GM18873 (cell line): ENCODE measurements around the gene MBTD1.
"Not testable (repeated sequence)": the region's sequence is repeated elsewhere in the genome, so short reads cannot be mapped to it uniquely, and the experiment has no call there.

ENCODE experiments used
- ATAC-seq: cut with Tn5 transposase; IDR thresholded peaks from one replicate; pipeline ENCODE4 v1.9.1; 2021; ENCODE audit warnings: mild to moderate bottlenecking, moderate library complexity, moderate number of reproducible peaks; ENCODE audit not compliant: unreplicated experiment, low FRiP score

The MBTD1 gene

DNA sequence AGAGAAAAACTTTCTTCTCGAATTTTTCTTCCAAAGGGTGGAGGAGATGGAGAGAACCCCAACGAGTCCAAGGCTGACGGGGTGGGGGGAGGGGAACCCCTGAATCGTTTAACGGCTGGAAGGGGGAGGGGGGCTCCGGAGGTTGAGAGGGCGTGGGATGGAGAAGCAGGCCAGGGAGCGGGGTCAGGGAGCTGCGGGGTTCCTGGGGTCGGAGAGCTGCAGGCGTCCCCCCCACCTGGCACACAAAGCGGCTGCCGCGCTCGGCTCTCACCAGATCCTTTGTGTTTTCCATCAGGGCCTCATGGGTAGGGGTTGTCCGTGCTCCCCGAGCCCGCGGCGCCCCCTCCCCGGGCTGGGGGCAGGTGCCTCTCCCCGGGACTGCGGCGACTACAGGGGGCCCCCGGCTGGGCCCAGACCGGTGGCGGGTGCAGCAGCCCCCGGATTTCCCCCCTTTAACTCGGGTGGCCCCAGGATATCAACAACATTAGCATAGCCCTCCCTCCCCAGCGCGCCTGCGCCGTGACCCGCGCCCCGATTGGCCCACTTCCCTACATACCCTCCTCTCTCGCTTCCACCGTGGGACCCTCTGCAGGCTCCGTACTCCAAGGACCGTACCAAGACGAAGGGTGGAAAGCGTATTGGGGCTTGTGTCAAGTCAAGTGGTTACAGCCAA lies at the start of gene MBTD1:
Gene MBTD1, minus strand, starts transcription at position 486 of the 673 bp plus-strand sequence. CDS start 34,888 bp downstream, outside the sequence.
- ATAC-seq = peak; percentile 81

DNA sequence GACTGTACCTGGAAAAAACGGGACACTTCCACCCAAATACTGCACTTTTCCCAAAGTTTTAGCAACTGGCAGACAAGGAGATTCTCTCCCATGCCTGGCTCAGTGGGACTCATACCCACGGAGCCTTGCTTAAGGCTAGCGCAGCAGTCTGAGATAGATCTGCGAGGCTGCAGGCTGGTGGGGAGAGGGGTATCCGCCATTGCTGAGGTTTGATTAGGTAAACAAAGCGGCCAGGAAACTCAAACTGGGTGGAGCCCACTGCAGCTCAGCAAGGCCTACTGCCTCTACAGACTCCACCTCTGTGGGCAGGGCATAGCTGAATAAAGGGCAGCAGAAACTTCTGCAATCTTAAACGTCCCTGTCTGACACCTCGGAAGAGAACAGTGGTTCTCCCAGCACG lies 45.3 kb upstream of the MBTD1 start:
- ATAC-seq = no peak

DNA sequence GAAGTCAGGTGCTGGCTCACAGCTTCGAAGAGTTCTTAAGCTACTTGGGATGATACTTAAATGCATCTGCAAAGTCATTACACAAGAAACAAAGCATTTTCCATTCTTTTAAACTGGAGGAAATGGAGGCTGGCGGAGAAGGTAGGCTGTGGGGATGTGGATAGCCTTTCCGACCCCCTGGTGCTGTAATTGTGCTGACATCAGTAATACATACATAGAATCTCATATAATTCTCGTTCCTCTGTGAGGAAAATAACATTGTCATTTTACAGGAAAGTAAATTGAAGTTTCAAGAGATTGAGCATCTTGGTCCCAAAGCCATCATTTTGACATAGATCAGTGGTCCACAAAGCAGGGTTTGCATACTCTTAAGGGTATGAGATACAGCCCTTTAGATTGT lies 40.0 kb upstream of the MBTD1 start:
- no peak for ATAC-seq

DNA sequence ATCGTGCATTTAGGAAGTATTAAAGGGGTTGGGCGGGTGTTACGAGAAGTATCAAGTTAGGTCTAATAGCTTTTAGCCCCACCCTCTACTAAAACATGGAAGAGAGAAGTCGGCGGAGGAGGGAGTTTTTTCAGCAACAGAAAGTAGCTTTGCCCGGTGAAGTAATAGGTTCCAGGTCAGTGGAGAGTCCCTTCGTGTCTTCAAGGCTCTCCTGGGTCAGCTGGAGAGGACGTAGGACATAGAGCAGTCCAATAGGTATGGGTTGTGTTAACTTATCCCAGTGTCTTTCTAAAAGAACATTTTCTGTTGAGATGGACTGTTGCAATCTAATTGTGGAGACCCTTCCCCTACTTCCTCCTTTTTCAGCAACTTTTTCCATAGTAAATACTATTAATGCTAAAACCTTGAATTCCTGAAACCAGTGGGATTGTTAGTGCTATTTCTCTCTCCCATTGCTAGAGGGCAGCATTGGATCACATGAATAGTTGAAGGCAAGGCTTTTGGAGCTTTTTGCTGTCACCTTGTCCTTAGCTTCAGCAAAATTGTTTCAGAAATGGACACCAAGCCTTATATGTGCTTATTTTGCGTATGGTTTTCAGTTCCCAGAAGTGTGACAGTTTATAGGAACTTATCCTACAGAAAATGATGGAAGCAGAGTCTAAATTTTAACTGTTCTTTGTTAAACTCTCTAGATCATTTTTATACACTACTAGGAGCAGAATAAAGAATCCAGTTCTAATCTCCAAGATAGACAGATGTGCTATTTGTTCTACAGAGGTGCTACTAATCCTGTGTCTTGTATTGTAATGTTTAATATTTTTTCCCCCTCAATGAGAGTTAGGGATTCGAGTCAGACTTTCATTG lies 38.9 kb upstream of the MBTD1 start:
- no peak for ATAC-seq

DNA sequence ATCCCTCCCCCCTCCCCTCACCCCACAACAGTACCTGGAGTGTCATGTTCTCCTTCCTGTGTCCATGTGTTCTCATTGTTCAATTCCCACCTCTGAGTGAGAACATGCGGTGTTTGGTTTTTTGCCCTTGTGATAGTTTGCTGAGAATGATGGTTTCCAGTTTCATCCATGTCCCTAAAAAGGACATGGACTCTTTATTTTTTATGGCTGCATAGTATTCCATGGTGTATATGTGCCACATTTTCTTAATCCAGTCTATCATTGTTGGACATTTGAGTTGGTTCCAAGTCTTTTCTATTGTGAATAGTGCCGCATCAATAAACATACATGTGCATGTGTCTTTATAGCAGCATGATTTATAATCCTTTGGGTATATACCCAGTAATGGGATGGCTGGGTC lies 34.5 kb upstream of the MBTD1 start:
- ATAC-seq = not testable (repeated sequence)

DNA sequence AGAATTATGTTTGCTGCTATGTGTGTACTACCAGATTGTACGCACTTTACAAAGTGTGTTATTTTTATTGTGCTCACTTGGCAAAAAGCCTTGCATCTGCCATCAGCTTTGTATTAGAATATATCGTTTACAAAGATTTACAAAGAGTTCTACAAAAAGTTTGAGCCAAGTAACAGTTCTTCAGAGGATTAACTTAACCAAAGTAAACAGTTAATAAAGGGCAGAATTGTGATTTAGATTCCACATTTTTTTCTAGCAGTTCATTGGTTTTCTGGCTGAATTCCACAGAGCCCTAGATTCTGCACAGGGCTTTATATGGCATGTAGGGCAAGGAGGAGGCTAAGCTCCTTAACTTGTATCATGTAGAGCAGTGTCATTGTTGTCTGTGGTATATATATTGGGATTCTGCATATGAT lies 29.9 kb upstream of the MBTD1 start:
- ATAC-seq = no peak

DNA sequence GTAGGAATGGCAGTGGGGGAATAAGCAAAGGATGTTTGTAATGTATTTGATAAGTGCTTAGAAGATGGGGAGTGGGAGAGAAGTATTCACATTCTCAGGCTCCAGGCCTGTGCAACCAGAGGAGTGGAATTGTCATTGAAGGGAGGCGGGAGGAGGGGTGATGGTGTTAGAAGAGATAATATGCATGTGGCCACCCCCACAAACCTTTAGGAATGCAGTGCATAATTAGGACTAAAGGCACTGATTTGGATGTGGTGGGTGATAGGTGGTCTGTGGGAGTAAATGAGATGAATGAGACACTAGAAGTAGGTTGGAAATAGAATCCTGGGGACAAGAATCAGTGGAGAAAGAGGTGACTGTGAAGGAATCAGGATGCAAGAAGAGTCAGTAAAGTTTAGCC lies 27.6 kb upstream of the MBTD1 start:
- no peak for ATAC-seq

DNA sequence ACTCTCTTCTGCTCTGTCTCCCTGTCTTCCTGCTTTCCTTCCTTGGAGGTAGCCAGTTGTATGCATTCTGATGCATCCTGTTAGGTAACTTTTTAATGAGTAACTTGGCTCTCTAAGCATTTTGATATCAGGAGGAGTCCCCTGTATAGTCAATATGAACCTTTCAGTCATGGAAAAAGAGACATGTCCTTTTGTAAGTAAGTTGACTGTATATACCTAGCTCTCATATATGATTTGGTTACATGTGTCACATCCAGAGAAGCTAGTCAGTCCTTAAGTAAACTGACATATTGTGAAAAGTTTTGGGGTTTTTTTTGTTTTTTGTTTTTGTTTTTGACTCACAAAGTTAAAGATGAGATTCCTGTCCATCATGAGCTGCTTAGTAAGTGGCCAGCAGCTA lies 19.3 kb upstream of the MBTD1 start:
- no peak for ATAC-seq

DNA sequence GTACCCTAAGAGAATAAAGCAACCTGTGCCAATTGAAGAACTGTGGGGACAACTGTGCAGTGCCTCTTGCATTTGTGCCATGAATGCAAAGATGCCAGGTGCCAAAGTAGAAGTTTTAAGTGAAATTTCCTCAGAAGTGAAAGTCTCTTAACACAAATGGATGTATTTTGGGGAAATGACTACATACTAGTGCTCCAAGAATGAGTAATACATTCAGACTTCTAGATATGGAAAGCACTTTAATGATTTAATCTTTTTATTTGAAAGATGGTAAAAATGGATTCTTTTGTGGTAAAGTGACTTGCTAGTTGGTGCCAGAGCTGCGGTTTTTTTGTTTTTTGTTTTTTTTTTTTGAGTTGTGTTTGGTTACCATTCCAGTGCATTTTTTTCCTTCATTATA lies 15.5 kb upstream of the MBTD1 start:
- no peak for ATAC-seq

DNA sequence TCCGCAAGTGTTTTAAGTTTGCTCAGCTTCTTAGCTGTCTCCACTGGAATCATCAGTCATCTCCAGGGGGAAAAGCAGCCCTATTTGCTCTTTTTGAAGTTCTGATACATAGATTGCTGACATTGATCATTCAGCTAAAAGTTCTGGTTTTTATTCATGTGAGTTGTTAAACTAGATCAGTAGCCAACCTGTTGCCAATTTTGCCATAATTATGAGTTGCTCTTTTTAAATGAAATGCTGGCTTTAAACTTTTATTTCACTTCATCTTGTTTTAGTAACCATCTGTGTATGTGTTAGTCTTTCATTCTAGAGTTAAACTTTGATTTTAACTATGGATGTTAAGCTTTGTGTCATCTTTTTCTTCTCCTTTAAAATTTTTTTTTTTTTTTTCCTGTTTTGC lies 13.0 kb upstream of the MBTD1 start:
- ATAC-seq = no peak

DNA sequence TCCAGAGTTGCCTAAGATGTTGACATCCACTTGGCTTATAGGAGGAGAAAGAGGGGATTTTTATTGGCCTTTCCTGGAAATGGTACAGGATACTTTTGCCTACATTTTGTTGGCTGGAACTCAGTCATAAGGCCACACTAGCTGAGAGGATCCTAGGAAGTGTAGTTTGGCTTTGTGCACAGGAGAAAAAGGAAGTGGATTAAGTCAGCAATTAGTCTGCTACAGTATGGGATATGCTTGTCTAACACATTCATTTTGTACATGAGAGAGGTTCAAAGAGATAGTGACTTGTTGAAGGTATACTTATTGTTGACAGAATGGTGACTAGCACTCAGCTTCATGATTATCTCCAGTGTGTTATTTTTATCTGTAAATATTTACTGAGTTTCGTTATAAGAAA lies 10.8 kb upstream of the MBTD1 start:
- ATAC-seq = no peak

DNA sequence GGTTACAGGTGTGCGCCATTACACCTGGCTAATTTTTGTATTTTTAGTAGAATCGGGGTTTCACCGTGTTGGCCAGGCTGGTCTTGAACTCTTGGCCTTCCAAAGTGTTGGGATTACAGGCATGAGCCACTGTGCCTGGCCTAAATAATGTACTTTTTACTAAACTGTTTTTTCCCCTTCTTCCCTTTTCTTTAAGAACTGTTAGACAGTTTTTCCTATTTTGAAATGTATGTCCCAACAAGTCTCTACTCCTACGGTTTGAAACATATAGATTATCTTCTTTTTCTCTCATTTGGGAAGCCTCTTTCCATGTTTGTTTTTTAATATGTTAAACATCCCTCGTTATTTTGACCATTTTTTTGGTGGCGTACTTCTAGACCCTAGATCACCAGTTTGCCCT lies 10.1 kb upstream of the MBTD1 start:
- no peak for ATAC-seq

DNA sequence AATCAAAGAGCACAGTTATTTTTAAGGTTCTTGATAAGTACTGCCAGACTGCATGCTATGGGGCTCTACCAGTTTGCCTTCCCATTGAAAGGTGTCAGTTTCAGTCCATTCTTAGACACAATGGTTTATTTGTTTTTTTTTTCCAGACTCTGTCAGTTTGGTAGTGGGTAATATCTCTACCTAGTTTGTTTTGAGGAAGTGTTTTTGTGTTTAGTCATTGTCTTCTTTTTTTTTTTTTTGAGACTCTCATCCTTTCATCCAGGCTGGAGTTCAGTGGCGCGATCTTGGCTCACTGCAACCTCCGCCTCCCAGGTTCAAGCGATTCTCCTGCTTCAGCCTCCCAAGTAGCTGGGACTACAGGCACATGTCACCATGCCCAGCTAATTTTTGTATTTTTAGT lies 4.6 kb upstream of the MBTD1 start:
- not testable (repeated sequence) for ATAC-seq

DNA sequence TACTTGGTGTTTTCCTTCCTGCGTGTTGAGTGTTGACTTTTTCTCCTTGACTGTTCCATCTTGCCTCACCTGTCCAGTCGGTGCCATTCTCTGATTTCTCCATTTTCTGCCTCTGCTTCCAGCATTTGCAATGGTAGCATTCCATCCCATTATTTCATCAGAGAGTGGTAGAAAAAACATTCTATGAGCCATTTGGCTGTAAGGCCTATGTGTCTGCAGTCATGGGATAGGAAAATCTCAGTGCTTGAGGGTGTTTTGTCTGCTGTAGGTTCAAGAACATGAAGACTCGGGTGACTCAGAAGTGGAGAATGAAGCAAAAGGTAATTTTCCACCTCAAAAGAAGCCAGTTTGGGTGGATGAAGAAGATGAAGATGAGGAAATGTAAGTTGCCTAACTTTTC lies 3.2 kb upstream of the MBTD1 start:
- no peak for ATAC-seq

DNA sequence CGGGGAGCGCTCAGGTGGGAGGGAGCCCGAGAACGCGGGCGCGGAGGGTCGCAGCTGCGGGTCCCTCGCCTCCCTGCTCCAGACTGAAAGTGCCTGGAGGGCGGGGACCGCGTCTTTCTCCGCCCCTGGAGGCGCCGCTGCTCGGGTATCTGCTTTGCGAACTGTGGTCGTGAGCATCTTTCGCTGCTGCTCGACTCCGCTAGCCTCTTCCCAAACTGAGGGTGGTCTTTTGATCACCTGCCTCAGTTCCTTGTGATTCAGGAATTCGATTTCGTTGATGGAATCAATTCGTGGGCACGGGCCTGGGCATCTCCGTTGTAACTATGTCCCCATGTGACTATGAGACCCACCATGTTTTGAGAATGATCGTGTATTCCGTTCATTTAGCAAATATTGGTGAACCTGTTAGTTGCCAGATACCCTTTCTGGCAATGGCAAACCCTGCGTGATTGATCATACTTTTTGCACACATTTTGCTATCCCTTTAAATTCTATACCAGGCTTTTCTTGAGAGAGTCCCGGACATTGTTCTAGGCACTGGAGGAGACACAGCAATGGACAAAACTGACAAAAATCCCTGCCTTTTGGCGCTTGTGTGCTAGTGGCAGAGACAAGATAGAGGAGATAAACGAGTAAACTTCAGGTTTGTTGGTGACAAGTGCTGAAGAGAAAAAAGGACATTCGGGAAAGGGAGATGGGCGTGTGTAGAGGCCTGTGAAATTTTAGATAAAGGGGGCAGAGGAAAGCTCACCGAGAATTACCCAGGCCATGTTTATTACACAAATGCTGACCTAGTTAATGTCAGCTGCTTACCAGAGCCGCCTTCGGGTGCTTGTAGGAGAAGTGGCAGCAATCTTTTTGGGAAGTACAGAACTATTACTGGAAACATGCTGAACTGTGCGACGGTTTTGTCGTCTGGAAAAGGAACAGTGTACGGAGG lies 1.4 kb upstream of the MBTD1 start:
- ATAC-seq = peak; percentile 2

DNA sequence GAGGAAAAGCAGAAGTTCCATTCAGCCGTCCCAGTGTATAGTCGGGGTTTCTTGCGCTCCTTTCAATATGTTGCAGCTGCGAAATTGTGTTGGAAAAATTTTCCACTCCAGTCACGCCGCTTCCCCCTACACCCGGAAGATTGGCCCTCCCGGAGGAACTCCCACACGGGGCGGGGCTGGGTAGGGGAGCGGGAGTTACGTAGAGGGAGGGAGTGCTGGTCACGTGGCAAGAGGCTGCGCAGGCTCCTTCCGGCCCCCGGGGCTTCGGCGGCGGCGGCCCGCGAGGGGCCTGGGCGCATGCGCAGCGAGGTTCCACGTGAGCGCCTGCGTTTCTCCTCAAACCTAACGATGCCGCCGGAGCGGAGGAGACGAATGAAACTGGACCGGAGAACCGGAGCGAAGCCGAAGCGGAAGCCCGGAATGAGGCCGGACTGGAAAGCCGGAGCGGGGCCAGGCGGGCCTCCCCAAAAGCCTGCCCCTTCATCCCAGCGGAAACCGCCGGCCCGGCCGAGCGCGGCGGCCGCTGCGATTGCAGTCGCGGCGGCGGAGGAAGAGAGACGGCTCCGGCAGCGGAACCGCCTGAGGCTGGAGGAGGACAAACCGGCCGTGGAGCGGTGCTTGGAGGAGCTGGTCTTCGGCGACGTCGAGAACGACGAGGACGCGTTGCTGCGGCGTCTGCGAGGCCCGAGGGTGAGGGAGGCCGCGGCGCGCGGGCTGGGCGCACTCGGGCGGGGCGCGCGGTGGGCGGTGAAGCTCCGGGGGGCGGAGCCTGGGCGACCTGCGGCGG lies 581 bp upstream of the MBTD1 start, which contains the start of gene UTP18:
Gene UTP18, plus strand, starts transcription at position 310 of the 787 bp plus-strand sequence. Its CDS starts 39 bp downstream, at position 349.
- ATAC-seq = peak; percentile 69

DNA sequence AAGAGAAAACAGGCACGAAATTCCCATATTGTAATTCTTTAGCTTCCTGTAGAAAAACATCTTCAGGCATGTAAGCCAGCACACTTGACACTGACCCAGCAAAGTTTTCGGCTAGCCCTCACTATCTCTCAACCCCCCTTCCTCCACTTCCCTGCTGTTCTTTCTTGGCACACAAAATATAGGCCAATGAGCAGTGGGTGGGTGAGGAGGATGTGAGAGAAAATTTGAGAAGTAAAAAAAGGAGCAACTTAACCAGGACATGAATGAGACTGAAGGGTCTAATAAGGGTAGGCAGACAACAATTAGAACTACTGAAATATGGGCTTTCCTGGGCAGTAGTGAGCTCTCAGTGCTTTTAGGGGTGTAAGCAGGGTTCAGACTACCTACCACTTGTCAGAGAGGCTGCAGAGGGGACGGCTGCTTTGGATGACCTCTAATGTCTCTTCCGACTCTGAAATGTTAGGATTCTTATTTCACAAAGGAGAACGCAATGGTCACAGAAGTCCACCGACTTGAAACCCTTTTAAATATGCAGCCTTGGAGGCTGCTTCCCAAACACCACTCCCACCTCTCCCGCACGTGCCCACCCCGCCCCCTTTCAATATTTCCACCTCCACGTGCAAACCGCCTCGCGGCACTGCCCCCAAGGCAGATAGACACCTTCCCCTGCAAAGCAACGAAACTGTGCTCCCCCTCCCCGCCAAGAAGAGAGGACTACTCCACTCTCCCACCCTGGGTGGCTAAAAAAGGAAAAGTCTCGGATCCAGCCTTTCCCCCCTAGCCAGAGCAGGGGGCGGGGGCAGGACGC lies 889 bp downstream of the MBTD1 start:
- no peak for ATAC-seq

DNA sequence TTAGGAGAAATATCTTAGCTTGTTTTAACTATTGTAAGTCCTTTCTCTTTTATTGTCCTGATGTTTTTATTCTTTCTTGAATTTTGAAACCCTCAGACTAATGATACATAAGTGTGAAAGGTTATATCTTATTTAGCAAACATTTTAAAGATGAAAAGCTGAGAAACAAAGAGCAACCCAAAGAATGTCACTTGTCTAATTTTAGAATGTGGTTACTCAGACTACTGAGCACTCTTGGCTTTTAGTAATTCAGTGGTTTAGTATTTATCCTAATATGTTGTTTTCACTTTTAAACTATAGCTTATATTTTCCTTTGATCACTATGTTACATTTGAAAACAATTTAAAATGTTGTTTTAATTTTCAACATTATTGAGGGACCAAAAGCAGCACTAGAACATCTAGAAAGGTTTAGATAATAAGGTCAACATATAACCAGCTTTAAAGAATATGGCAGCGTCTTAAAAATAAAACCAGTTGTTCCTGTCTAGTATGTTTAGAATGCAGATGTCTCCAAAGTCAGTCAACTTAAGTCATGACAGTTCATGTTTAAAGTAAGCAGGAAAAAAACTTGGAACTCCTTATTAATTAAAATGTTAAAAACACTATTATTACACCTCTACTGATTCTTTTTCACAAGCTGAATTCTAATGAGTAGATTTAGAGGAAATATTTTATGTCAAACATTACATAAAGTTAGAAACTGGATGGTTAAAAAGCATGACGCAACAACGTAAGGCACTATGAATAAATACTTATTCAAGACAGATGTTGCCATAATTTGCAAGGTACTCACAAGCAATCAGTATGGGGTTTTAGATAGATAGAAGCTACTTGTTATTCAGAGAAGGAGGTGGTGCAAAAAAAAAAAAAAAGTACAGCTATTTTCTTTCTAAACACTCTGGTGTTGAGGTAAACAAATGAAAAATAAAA lies 2.4 kb downstream of the MBTD1 start:
- ATAC-seq = no peak
